ENCODE data around the gene TBX20.

Gene TBX20

DNA sequence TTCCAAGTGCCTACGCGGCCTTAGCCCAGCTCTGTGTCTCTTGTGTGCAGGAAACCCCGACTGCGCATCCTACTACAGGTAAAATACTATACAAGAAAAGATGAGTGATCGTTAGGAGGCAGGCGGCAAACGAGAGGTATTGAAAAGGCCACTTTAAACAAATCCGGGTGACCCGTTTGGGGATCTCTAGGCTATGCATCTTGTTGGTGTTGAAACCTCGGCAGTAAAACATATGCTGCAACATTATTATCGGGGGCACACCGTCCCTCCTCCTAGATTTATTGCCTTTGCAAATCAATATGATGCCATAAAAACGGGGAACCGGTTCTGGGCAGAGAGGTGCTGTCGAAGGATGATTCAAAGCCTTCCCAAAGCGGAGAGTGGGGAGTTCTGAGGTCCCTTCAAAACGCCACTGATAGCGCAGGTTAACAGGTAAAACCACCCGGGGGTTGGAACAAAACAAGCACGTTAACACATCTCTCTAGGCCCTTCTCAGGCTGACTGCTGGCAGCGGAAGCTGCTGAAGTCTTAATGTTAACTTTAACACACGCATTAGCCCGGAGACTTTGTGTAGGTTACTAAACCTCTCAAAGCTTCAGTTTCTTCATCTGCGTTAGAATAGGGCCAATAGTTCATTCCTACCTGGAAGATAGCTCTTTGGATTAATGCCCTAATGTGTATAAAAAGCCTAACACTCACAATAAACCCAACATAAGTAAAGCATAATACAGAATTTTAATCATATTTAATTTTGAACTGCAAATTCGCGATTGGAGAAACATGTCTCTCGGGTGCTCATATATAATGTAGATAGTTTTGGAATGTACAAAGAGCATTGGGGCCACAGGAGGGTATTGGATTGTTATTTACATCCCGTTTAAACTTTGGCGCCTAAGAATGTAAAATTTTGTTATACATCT, 2.6 kb upstream of the TBX20 start:
- no peak for DNase-seq (ENCODE audit: low read depth)
- TF ChIP-seq, protein P1, sequence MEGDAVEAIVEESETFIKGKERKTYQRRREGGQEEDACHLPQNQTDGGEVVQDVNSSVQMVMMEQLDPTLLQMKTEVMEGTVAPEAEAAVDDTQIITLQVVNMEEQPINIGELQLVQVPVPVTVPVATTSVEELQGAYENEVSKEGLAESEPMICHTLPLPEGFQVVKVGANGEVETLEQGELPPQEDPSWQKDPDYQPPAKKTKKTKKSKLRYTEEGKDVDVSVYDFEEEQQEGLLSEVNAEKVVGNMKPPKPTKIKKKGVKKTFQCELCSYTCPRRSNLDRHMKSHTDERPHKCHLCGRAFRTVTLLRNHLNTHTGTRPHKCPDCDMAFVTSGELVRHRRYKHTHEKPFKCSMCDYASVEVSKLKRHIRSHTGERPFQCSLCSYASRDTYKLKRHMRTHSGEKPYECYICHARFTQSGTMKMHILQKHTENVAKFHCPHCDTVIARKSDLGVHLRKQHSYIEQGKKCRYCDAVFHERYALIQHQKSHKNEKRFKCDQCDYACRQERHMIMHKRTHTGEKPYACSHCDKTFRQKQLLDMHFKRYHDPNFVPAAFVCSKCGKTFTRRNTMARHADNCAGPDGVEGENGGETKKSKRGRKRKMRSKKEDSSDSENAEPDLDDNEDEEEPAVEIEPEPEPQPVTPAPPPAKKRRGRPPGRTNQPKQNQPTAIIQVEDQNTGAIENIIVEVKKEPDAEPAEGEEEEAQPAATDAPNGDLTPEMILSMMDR (IDR thresholded peaks at IDR 0.05; ENCODE audit: low read depth, low read length, missing control alignments): no peak
- in situ Hi-C loops (cut with HindIII; ENCODE audit: low sequenced_read_pairs): no loop called here
- no peak overlapping the region for H3K4me3 ChIP-seq (ENCODE audit: low read depth, low read length)

DNA sequence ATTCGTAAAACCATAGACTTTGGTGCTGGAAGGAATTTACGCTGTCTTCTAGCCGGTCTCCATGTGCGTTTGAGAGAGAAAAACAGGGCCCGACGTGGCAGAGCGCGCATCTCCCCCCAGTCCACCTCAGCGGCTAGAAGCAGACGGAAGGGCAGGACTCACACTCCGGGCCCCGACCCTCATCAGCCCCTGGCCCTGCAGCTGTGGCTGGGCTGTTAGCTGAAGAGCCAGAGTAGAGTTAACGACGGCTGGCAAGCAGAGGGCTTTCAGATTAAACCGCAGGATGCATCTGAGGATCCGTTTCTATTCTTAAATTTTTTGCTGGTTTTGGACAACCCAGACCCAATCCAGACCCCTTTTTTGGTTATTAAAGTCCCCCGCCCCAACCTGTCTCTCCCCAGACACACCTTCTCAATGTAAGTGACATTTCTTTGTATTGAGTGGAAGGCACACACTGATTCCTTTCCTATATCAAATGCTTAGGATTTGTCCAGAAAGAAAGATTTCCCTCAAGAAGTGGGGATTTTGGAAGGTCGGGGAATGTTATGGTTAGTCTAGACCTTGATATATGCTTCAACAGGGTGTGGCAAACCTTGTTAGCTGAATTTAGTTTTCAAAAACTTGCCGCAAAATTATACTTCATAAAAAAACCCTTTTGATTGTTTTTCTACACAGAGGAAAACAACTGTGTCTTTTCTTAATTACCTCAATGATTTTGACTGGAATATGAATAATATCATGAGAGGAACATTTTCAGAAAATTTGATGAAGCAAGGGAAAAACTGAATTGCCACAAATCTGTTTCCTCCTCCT, 1.7 kb upstream of the TBX20 start:
- in situ Hi-C loops (cut with HindIII; ENCODE audit: low sequenced_read_pairs): no loop called here
- no peak for DNase-seq (ENCODE audit: low read depth)
- no peak overlapping the region for H3K4me3 ChIP-seq (ENCODE audit: low read depth, low read length)
- TF ChIP-seq, protein P1 (IDR thresholded peaks at IDR 0.05; ENCODE audit: low read depth, low read length, missing control alignments): no peak

DNA sequence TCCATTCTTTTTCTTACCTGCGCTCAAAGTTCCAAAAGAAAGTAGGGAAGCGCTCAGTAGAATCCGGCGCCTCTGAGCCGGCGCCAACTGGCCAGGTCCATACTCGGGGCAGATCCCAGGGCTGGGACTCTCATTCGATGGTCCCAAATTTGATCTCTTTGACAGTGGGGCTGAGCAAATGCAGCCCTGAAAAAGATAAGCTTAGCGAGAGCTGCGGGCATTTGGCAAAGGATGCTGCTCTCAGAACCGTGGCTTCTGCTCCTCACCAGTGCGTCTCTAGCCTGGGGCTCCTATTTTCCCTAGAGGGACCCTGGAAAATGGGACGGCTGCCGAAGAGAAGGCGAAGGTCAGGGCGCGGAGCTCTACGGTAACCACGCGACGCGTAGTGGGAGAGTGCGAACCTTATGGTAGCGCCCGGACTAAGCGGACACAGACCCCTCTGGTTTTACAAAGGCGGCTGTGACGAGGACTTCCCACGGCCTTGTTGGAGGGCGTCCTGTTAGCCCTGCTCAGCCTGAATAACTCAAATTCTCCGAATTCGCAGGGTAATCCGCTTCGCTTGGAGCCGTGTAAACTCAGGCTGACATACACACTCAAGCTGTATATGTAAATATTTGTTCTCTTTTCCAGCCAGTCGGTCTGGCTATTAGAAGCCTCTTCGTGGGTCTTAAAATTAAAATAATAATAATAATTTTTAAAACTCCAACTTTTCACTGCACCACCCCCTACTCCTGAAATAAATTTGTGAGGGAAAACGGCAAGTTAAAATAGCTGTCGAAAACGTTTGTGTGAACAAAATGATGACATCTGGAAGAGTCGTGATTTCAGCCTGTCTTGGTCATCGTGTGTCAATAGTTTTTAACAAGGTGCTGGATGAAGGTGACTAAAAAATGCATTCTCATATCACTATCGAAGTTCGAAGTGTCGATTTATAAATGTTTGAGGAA, 869 bp upstream of the TBX20 start:
- in situ Hi-C loops (cut with HindIII; ENCODE audit: low sequenced_read_pairs): no loop called here

DNA sequence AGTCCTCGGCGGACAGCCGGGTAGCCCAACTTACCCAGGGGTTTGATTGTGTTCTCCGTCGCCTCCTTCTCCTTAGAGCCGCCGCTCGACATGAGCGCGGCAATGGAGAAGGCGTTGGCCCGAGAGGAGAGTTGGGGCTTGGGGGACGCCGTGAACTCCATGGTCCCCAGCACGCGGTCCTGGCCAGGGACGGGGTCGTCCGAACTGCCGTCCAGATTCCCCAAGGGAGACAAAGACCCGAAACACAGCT, 515 bp downstream of the TBX20 start:
- TF ChIP-seq, protein P1 (IDR thresholded peaks at IDR 0.05; ENCODE audit: low read depth, low read length, missing control alignments): no peak
- no peak overlapping the region for H3K4me3 ChIP-seq (ENCODE audit: low read depth, low read length)
- in situ Hi-C loops (cut with HindIII; ENCODE audit: low sequenced_read_pairs): no loop called here
- no peak for DNase-seq (ENCODE audit: low read depth)

More for the DNA sequence above, 869 bp upstream of the TBX20 start:
- no peak for DNase-seq (ENCODE audit: low read depth)
- TF ChIP-seq, protein P1 (IDR thresholded peaks at IDR 0.05; ENCODE audit: low read depth, low read length, missing control alignments): no peak
- peak overlapping the region; percentile 29 for H3K4me3 ChIP-seq (ENCODE audit: low read depth, low read length)

DNA sequence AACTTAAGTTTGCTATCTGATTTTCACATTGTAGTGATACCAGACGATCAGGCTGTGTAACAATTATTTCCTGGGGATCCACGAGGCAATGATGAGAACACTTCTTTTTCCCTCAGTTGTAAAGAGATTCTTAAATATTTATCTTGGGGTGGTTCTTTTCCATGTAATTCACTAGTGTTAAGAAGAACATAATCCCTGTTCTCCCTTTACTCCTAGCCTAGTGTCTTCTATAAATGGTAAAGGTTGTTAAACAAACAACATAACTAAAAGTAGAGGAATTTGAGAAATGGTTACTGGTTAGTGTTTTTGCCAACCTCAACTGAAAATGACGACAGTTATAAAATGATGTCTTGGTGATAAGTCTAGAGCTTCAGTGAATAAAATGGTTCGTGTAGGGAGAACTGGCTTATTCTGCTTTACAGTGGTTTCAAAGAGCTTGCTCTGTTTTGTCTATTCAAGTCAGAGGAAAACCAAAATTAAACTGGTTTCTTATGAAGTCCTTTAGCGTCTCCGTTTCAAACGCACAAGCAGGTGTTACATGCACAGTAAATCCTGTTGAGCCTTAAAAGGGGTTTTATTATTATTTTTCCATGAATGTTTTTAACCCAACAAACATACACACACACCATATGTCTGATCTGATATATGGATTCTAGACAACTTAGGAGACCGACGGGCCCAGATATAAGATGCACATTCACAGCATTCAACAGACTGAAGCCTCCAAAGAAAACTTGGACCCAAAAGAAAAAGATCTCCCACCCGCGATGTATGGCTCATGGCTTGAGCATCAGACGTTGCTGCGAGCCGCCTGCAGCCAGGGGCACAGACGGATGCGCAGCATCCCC, 1.1 kb downstream of the TBX20 start:
- in situ Hi-C loops (cut with HindIII; ENCODE audit: low sequenced_read_pairs): no loop called here
- TF ChIP-seq, protein P1 (IDR thresholded peaks at IDR 0.05; ENCODE audit: low read depth, low read length, missing control alignments): no peak
- no peak overlapping the region for H3K4me3 ChIP-seq (ENCODE audit: low read depth, low read length)
- DNase-seq (ENCODE audit: low read depth): no peak
